Measurements from ENCODE around the gene GTF2IRD1. TPM values are rescaled to one million over a fixed set of nuclear protein-coding genes. Genes with fewer than 3 reads are reported as not detected.
A peak's percentile ranks its signal among the peaks of the same experiment; 100 is the strongest.

Gene GTF2IRD1
- total and polyA plus RNA-seq, 9 of the 15 experiments (the other 6 are each of a cell fraction or from before 2014, with no cell fraction given), result 9.1 to 30.2 (median 14.0) TPM

- no peak for TF ChIP-seq ZNF134 (CRISPR knock-in tag; conservative IDR thresholded peaks at IDR 0.05)
These were observed 126.3 kb downstream of the GTF2IRD1 start (continued) for GRCh38 chr7:74579800-74580685.

- in situ Hi-C loops (cut with MboI), result no loop called here
- no peak for DNase-seq (ENCODE audit: extremely low read depth in 1 of 4, low spot score in 3 of 4)
- WGBS (ENCODE audit: insufficient coverage, low coverage, missing lambda C conversion rate), result 86% methylated on average over 12 of the region's 12 CpGs
- H3K4me3 ChIP-seq, result no peak overlapping the region
- FAIRE-seq, result no peak
- POLR2A ChIA-PET, result no interaction called here
- H3K4me1 ChIP-seq (replicated peaks in 1 of 2; ENCODE audit: control insufficient read depth in 2 of 2, insufficient read depth in 2 of 2, low read length in 2 of 2), result peaks cover 9 to 11% of the 10 kb centered on the region in 2 experiments
- CTCF ChIA-PET (ENCODE audit: low intra/inter-chr PET ratio), result no interaction called here
- H3K27me3 ChIP-seq (ENCODE audit: control insufficient read depth in 2 of 2, insufficient read depth in 2 of 2, low read length in 2 of 2), result no peaks in the 10 kb centered on the region
- no peaks in the 10 kb centered on the region for H3K79me2 ChIP-seq (ENCODE audit: control insufficient read depth, insufficient read depth, low read length)
- no peaks in the 10 kb centered on the region for H3K9me3 ChIP-seq (replicated peaks; ENCODE audit: control insufficient read depth, insufficient read depth, low read depth, low read length)
- no TSS peak for BruUV-seq (replicated peaks)
- peaks cover 21% of the 10 kb centered on the region for H4K20me1 ChIP-seq (replicated peaks; ENCODE audit: control insufficient read depth, insufficient read depth, low read length)
- no peak overlapping the region for H3K4me2 ChIP-seq (ENCODE audit: insufficient read depth, low read length)
- H3K9ac ChIP-seq (ENCODE audit: insufficient read depth in 1 of 2, low read depth in 2 of 2, low read length in 2 of 2), result 0 out of 4 replicates have a peak overlapping the region, but pooled peaks of 1 of the 2 experiments have one; percentile 8
- no peaks in the 10 kb centered on the region for H3K9me1 ChIP-seq (ENCODE audit: control insufficient read depth, insufficient read depth, low read length)
- no peak overlapping the region for H2AFZ ChIP-seq (ENCODE audit: low read depth, low read length)
- H3K36me3 ChIP-seq (ENCODE audit: control insufficient read depth, insufficient read depth, low read length), result no peaks in the 10 kb centered on the region
- no peak overlapping the region for H3K27ac ChIP-seq (ENCODE audit: extremely low read depth, low read depth, low read length)
- intact Hi-C loops (cut with micrococcal nuclease), result no loop called here
- no peak for ATAC-seq
- TF ChIP-seq HBP1 (CRISPR knock-in tag; IDR thresholded peaks at IDR 0.05) (no peak), ZBTB11 (CRISPR knock-in tag; IDR thresholded peaks at IDR 0.05) (no peak), ZBTB12 (CRISPR knock-in tag; IDR thresholded peaks at IDR 0.05) (no peak), YBX1 (IDR thresholded peaks at IDR 0.05) (no peak), TCF15 (CRISPR knock-in tag; IDR thresholded peaks at IDR 0.05) (no peak), CREM (IDR thresholded peaks at IDR 0.05; ENCODE audit: low read depth) (no peak), FOXJ3 (CRISPR knock-in tag; IDR thresholded peaks at IDR 0.05) (no peak), HMGN3 (IDR thresholded peaks at IDR 0.05; ENCODE audit: borderline replicate concordance, extremely low read depth, insufficient read length, low read depth, low read length) (no peak), WHSC1 (IDR thresholded peaks at IDR 0.05; ENCODE audit: low read length) (no peak), MBD2 (IDR thresholded peaks at IDR 0.05; ENCODE audit: borderline replicate concordance, low read depth) (no peak), MTF1 (CRISPR knock-in tag; IDR thresholded peaks at IDR 0.05; ENCODE audit: borderline replicate concordance) (no peak), SNRNP70 (optimal IDR thresholded peaks at IDR 0.05; ENCODE audit: low read depth, low read length) (no peak)
These were observed 128.3 kb downstream of the GTF2IRD1 start for GRCh38 chr7:74581916-74582440.
